Neuronal stem cell (in vitro differentiated cells): ENCODE data around the gene TMEM101. TPM values are rescaled to one million over a fixed set of nuclear protein-coding genes. Genes with fewer than 3 reads are reported as not detected.

Experiments used
- DNase-seq: peaks from one replicate; pipeline ENCODE4 v3.0.0-alpha.2; 2013; ENCODE audit warnings: low spot score
- H2AFZ ChIP-seq: one replicate; pipeline ENCODE4 v1.6.1; 2013; ENCODE audit warnings: mild to moderate bottlenecking, low read length, inconsistent platforms
- H2AK5ac ChIP-seq: 2 replicates; pipeline ENCODE4 v1.6.1; 2013; ENCODE audit warnings: low read depth, mild to moderate bottlenecking, inconsistent platforms, low read length, moderate library complexity, mixed read lengths
- H2BK120ac ChIP-seq: 2 replicates; pipeline ENCODE4 v1.6.1; 2013; ENCODE audit warnings: low read depth, mild to moderate bottlenecking, inconsistent platforms, low read length, moderate library complexity, mixed read lengths
- H2BK12ac ChIP-seq: one replicate; pipeline ENCODE4 v1.6.1; 2013; ENCODE audit warnings: low read length, inconsistent platforms
- H2BK15ac ChIP-seq: 2 replicates; pipeline ENCODE4 v1.6.1; 2013; ENCODE audit warnings: mild to moderate bottlenecking, low read length, inconsistent platforms, mixed read lengths
- H2BK5ac ChIP-seq: one replicate; pipeline ENCODE4 v1.6.1; 2013; ENCODE audit warnings: inconsistent platforms, mild to moderate bottlenecking, low read length, moderate library complexity
- H3K14ac ChIP-seq: one replicate; pipeline ENCODE4 v1.6.1; 2013; ENCODE audit warnings: low read length, inconsistent platforms
- H3K18ac ChIP-seq: 2 replicates; pipeline ENCODE4 v1.6.1; 2013; ENCODE audit warnings: low read length, inconsistent platforms
- H3K23ac ChIP-seq: 2 replicates; pipeline ENCODE4 v1.6.1; 2013; ENCODE audit warnings: low read depth, mild to moderate bottlenecking, mixed read lengths, low read length, inconsistent platforms; ENCODE audit not compliant: poor library complexity
- H3K27ac ChIP-seq: replicated peaks from 3 replicates; pipeline ENCODE4 v1.5.1; 2013; ENCODE audit warnings: low read length, inconsistent platforms
- H3K27me3 ChIP-seq, 3 experiments: 2 replicates each; pipeline ENCODE4 v1.6.1; 2013; ENCODE audit warnings: low read length in 3 of 3, mild to moderate bottlenecking in 2 of 3, inconsistent platforms in 1 of 3, low read depth in 1 of 3, mixed read lengths in 1 of 3, moderate library complexity in 1 of 3; ENCODE audit not compliant: control insufficient read depth in 3 of 3, insufficient read depth in 3 of 3
- H3K36me3 ChIP-seq, 2 donors: replicated peaks in 1 of 2; 2 replicates each; pipeline ENCODE4 v1.6.1; 2013; ENCODE audit warnings: low read length in 2 of 2; ENCODE audit not compliant: control insufficient read depth in 2 of 2, insufficient read depth in 2 of 2
- H3K4ac ChIP-seq: 2 replicates; pipeline ENCODE4 v1.6.1; 2013; ENCODE audit warnings: inconsistent platforms, mild to moderate bottlenecking, low read length, moderate library complexity
- H3K4me1 ChIP-seq, 2 donors: 1 replicate in 1 of 2; 2 replicates in 1 of 2; pipeline ENCODE4 v1.6.1; 2013; ENCODE audit warnings: low read length in 2 of 2, low read depth in 1 of 2; ENCODE audit not compliant: control insufficient read depth in 2 of 2, insufficient read depth in 1 of 2
- H3K4me2 ChIP-seq: one replicate; pipeline ENCODE4 v1.6.1; 2013; ENCODE audit warnings: mild to moderate bottlenecking, low read length, inconsistent platforms; ENCODE audit not compliant: insufficient read depth, poor library complexity, severe bottlenecking
- H3K4me3 ChIP-seq, 2 donors: 2 replicates each; pipeline ENCODE4 v1.5.1; 2013; ENCODE audit warnings: low read length in 2 of 2, mild to moderate bottlenecking in 2 of 2, inconsistent platforms in 1 of 2, moderate library complexity in 1 of 2
- H3K79me1 ChIP-seq: one replicate; pipeline ENCODE4 v1.6.1; 2013; ENCODE audit warnings: low read depth, mild to moderate bottlenecking, inconsistent platforms, low read length, moderate library complexity
- H3K9ac ChIP-seq: one replicate; pipeline ENCODE4 v1.6.1; 2013; ENCODE audit warnings: mild to moderate bottlenecking, low read depth, low read length, inconsistent platforms; ENCODE audit not compliant: poor library complexity
- H3K9me3 ChIP-seq, 2 donors: replicated peaks in 1 of 2; 2 replicates each; pipeline versions ENCODE3 to v1.6.1; 2013; ENCODE audit warnings: low read length in 2 of 2, mild to moderate bottlenecking in 2 of 2, inconsistent platforms in 1 of 2, low read depth in 1 of 2, mixed read lengths in 1 of 2, moderate library complexity in 1 of 2; ENCODE audit not compliant: control insufficient read depth in 2 of 2, insufficient read depth in 1 of 2
- H4K8ac ChIP-seq: one replicate; pipeline ENCODE4 v1.6.1; 2013; ENCODE audit warnings: low read depth, mild to moderate bottlenecking, inconsistent platforms, low read length, moderate library complexity
- H4K91ac ChIP-seq: one replicate; pipeline ENCODE4 v1.6.1; 2013; ENCODE audit warnings: low read length, low read depth, mild to moderate bottlenecking, inconsistent platforms; ENCODE audit not compliant: poor library complexity
- WGBS, 2 donors: extraction: QIAGEN DNeasy Blood & Tissue Kit; methylation state at CpG; one replicate each; pipeline ENCODE4 v1.1.7; 2013; ENCODE audit warnings: missing lambda C conversion rate in 2 of 2, mixed read lengths in 1 of 2; ENCODE audit not compliant: insufficient read length in 2 of 2, insufficient replicate concordance in 1 of 2; ENCODE audit errors: extremely low coverage in 2 of 2; 5-methylcytosine and 5-hydroxymethylcytosine counted together
- polyA plus RNA-seq, 2 experiments: library from polyadenylated mRNA; stranded (reverse); fragments of 200-250 nt; gene quantifications; one replicate each; pipeline ENCODE4 v1.2.3, GENCODE V29; 2013

Gene TMEM101
- 24.5 TPM for polyA plus RNA-seq (2013, experiment 1 of 2)
- 24.9 TPM for polyA plus RNA-seq (2013, experiment 2 of 2)

DNA sequence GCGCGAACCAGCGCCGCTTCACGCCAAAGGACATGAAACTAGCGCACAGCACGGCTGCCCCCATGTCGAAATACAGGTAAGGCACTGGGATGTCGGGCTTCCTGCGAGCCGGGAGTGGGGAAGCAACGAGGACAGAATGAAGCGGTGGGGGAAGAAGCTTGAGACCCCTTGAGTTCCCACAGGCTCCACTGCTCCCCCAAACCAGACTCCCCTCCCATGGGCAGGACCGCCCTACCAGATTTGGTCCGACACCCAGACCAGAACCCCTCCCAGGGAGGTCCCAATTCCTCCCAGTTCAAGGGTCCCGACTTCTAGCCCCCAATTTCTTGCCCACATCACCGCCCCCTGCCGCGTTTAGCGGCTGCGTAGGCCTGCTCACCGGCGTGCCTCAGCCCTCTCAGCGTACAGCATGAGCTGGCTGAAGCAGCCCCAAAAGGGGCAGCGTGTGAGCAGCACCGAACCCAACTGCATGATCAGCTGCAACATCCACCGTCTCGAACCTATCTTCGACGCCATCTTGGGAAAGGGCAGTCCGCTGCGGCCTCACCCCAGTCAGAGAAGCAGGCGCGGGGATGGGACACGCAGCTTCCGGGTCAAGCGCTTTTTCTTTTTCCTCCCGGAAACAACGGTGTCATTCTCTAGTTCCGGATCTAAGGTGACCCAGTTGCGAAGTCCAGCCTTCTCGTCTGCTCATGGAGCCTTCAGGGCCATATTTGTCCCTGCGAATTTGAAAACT lies at the start of gene TMEM101:
TMEM101 (minus strand) TSS at position 527 of the 736 bp plus-strand sequence; CDS start at position 516, 11 bp downstream.
- Histone ChIP-seq H2AFZ (peak within 1 kb of the TSS; percentile 84), H2BK12ac (no peak within 1 kb of the TSS), H3K9ac (peak within 1 kb of the TSS; percentile 97), H3K27ac (peak within 1 kb of the TSS; percentile 86), H2BK120ac (no peak within 1 kb of the TSS), H3K79me1 (no peaks in the 10 kb centered on the region), H2BK5ac (no peak within 1 kb of the TSS), H3K18ac (peak within 1 kb of the TSS; percentile 91), H3K4me3 (peak within 1 kb of the TSS; percentile 76 to 89), H3K4me1 (peaks cover 0 to 5% of the 10 kb centered on the region in 2 donors), H3K4ac (no peak within 1 kb of the TSS), H3K4me2 (peak within 1 kb of the TSS; percentile 95), H4K91ac (no peak within 1 kb of the TSS), H3K27me3 (no peaks in the 10 kb centered on the region), H3K9me3 (no peaks in the 10 kb centered on the region), H3K14ac (peak within 1 kb of the TSS; percentile 56), H4K8ac (peak within 1 kb of the TSS; percentile 19), H3K23ac (peak within 1 kb of the TSS; percentile 80), H3K36me3 (peaks cover 5 to 9% of the 10 kb centered on the region in 2 donors), H2AK5ac (peak within 1 kb of the TSS; percentile 79), H2BK15ac (no peak within 1 kb of the TSS)
- no CpG with 5 or more reads among the region's 43 CpGs for WGBS, 2 donors
- peak; percentile 87 for DNase-seq

DNA sequence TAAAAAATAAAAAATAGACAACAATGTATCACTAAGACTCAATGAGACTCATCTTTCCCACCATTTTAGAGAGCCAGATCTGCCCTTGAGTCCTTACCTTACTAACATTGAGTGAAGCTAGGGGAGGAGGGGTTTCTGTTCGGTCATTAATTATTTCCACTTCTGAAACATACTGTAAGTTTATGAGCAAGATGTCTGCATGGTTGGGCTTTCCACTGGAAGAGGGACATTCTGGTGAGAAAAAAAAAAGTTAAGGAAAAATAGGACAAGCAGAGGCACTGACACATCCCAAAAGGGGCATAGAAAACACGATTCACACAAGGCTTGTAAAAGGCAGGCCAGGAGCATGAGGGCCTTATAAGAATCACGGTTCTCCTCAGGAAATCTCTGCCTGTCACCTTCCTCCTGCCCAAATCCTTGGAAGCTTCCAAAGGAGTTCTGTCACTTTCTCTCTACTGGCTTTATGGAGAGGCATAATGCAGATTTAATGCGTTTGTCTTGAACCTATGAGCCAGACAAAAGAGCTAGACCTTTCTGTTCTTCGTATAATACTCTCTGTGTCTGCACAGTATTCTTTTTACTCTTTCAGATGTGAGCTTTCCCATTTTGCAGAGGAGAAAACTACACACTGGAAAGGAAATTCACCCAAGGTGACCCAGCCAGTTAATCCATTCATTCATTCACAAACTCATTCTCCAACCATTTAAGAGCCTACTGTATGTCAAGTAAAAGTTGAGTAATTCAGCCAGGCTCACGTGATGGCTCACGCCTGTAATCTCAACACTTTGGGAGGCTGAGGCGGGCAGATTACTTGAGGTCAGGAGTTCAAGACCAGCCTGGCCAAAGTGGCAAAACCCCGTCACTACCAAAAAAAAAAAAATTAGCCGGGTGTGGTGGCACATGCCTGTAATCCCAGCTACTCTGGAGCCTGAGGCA lies 49.2 kb upstream of the TMEM101 start:
- DNase-seq, result no peak
- Histone ChIP-seq H2BK15ac (no peak overlapping the region), H2AK5ac (no peak overlapping the region), H3K14ac (no peak overlapping the region), H4K8ac (no peak overlapping the region), H3K79me1 (peaks cover 7% of the 10 kb centered on the region), H3K27me3 (no peaks in the 10 kb centered on the region), H3K4me3 (no peak overlapping the region), H3K9ac (no peak overlapping the region), H3K18ac (no peak overlapping the region), H3K23ac (no peak overlapping the region), H3K9me3 (no peaks in the 10 kb centered on the region), H4K91ac (no peak overlapping the region), H3K4me2 (no peak overlapping the region), H3K36me3 (peaks cover 13 to 52% of the 10 kb centered on the region in 2 donors), H2BK12ac (no peak overlapping the region), H2AFZ (no peak overlapping the region), H2BK5ac (no peak overlapping the region), H2BK120ac (no peak overlapping the region), H3K27ac (no peak overlapping the region), H3K4me1 (peaks cover 0 to 2% of the 10 kb centered on the region in 2 donors), H3K4ac (no peak overlapping the region)
- whole genome bisulfite sequencing, 2 donors, result no CpG with 5 or more reads among the region's 10 CpGs

DNA sequence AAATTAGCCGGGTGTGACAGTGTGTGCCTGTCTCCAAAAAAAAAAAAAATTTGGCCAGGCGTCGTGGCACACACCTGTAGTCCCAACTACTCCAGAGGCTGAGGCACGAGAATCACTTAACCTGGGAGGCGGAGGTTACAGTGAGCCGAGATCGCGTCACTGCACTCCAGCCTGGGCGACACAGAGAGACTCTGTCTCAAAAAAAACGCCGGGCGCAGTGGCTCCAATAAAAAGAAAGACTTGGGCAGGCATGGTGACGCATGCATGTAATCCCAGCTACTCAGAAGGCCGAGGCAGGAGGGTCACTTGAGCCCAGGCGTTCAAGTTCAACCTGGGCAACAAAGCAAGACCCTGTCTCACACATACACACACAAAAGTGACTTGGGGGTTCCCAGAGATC lies 48.1 kb upstream of the TMEM101 start:
- no peaks in the 10 kb centered on the region for H3K27me3 ChIP-seq
- H3K9me3 ChIP-seq, result no peaks in the 10 kb centered on the region
- H3K4ac ChIP-seq, result no peak overlapping the region
- no peak overlapping the region for H2BK120ac ChIP-seq
- no peak overlapping the region for H2AK5ac ChIP-seq
- no peak overlapping the region for H3K23ac ChIP-seq
- no peak overlapping the region for H3K9ac ChIP-seq
- H3K18ac ChIP-seq, result no peak overlapping the region
- H2BK5ac ChIP-seq, result no peak overlapping the region
- H3K4me2 ChIP-seq, result no peak overlapping the region
- H3K79me1 ChIP-seq, result peaks cover 7% of the 10 kb centered on the region
- no peak overlapping the region for H4K91ac ChIP-seq
- H3K27ac ChIP-seq, result no peak overlapping the region
- peaks cover 20 to 60% of the 10 kb centered on the region in 2 donors for H3K36me3 ChIP-seq
- H4K8ac ChIP-seq, result no peak overlapping the region
- no peak overlapping the region for H2AFZ ChIP-seq
- H3K4me3 ChIP-seq, result no peak overlapping the region
- H2BK12ac ChIP-seq, result no peak overlapping the region
- DNase-seq, result no peak
- H3K4me1 ChIP-seq, result peaks cover 0 to 2% of the 10 kb centered on the region in 2 donors
- H2BK15ac ChIP-seq, result no peak overlapping the region
- WGBS, 2 donors, result no CpG with 5 or more reads among the region's 15 CpGs
- no peak overlapping the region for H3K14ac ChIP-seq

DNA sequence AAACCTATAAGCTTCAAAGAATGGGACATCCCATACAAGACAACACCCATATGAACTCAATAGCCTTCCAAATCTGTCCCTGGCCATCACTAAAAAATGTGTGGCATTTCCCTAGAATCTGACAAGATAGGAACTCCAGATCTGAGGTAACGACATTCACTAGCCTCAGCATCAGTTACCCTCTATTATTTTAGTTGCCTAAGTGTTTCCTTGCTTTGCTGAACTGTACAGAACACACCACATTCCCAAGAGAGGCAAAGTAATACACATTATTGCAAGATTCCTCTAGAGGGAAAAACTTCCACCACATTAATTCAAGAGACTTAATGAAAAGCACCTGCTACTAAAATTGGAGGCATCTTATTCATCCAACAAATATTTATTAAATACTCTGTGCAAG lies 46.7 kb upstream of the TMEM101 start:
- H3K79me1 ChIP-seq, result peaks cover 7% of the 10 kb centered on the region
- H2BK120ac ChIP-seq, result no peak overlapping the region
- H3K14ac ChIP-seq, result no peak overlapping the region
- H3K4me3 ChIP-seq, result no peak overlapping the region
- H2AFZ ChIP-seq, result no peak overlapping the region
- H3K4ac ChIP-seq, result no peak overlapping the region
- no peak overlapping the region for H3K18ac ChIP-seq
- H3K9ac ChIP-seq, result no peak overlapping the region
- H3K4me2 ChIP-seq, result no peak overlapping the region
- no peak overlapping the region for H2BK12ac ChIP-seq
- no peak overlapping the region for H3K27ac ChIP-seq
- no peak overlapping the region for H4K8ac ChIP-seq
- no peak overlapping the region for H2BK5ac ChIP-seq
- H3K27me3 ChIP-seq, result no peaks in the 10 kb centered on the region
- no peak overlapping the region for H3K23ac ChIP-seq
- no peak overlapping the region for H2AK5ac ChIP-seq
- H3K36me3 ChIP-seq, result peaks cover 20 to 72% of the 10 kb centered on the region in 2 donors
- no peaks in the 10 kb centered on the region for H3K9me3 ChIP-seq
- no peak for DNase-seq
- peaks cover 0 to 2% of the 10 kb centered on the region in 2 donors for H3K4me1 ChIP-seq
- no CpG with 5 or more reads among the region's 1 CpG for WGBS, 2 donors
- H2BK15ac ChIP-seq, result no peak overlapping the region
- H4K91ac ChIP-seq, result no peak overlapping the region
